NCI-H128 (cell line): ENCODE data around the gene GLO1.
A peak's percentile ranks its signal among the peaks of the same experiment; 100 is the strongest.

Source experiments
- DNase-seq: peaks from one replicate; lab custom pipeline; 2025; ENCODE audit not compliant: unreplicated experiment; lab: John Stamatoyannopoulos, UW

GLO1 gene

GRCh38 chr6:38702558-38703397 is at the start of gene GLO1:
TSS of gene GLO1 (minus strand) at chr6:38703145. CDS start at chr6:38703054, 91 bp downstream.
- DNase-seq: peak; percentile 92

GRCh38 chr6:38750968-38751615 is 48.1 kb upstream of the GLO1 start:
- DNase-seq: no peak

- no peak for DNase-seq
Measured at GRCh38 chr6:38749473-38749872, 46.5 kb upstream of the GLO1 start.

GRCh38 chr6:38739532-38739931 is 36.6 kb upstream of the GLO1 start:
- DNase-seq: no peak

GRCh38 chr6:38738261-38738660 is 35.3 kb upstream of the GLO1 start:
- no peak for DNase-seq

- no peak for DNase-seq
Measured at GRCh38 chr6:38736951-38737350, 34.0 kb upstream of the GLO1 start.

GRCh38 chr6:38730140-38730862 is 27.4 kb upstream of the GLO1 start:
- DNase-seq: no peak

GRCh38 chr6:38728203-38728602 is 25.3 kb upstream of the GLO1 start:
- DNase-seq: no peak

- DNase-seq: no peak
Measured at GRCh38 chr6:38725414-38726183, 22.7 kb upstream of the GLO1 start.

- DNase-seq: no peak
Measured at GRCh38 chr6:38724343-38724742, 21.4 kb upstream of the GLO1 start.

- no peak for DNase-seq
Measured at GRCh38 chr6:38723783-38724182, 20.8 kb upstream of the GLO1 start.

- DNase-seq: no peak
Measured at GRCh38 chr6:38722727-38723334, 19.9 kb upstream of the GLO1 start.

GRCh38 chr6:38722038-38722437 is 19.1 kb upstream of the GLO1 start:
- DNase-seq: no peak

- no peak for DNase-seq
Measured at GRCh38 chr6:38720295-38720694, 17.4 kb upstream of the GLO1 start.

GRCh38 chr6:38719358-38719757 is 16.4 kb upstream of the GLO1 start:
- no peak for DNase-seq

GRCh38 chr6:38716825-38717224 is 13.9 kb upstream of the GLO1 start:
- no peak for DNase-seq

- DNase-seq: no peak
Measured at GRCh38 chr6:38715016-38715689, 12.2 kb upstream of the GLO1 start, which contains the start of gene DNAH8. TSS of gene DNAH8 (plus strand) at chr6:38715311. CDS start at chr6:38722810, 7,499 bp downstream.

- no peak for DNase-seq
Measured at GRCh38 chr6:38714239-38715015, 11.5 kb upstream of the GLO1 start.

GRCh38 chr6:38713812-38714211 is 10.9 kb upstream of the GLO1 start:
- no peak for DNase-seq
